ENCODE measurements around the gene NUPR1.
A peak's percentile ranks its signal among the peaks of the same experiment; 100 is the strongest.
"Not testable (repeated sequence)": the region's sequence is repeated elsewhere in the genome, so short reads cannot be mapped to it uniquely, and the experiment has no call there.

NUPR1 gene

DNA sequence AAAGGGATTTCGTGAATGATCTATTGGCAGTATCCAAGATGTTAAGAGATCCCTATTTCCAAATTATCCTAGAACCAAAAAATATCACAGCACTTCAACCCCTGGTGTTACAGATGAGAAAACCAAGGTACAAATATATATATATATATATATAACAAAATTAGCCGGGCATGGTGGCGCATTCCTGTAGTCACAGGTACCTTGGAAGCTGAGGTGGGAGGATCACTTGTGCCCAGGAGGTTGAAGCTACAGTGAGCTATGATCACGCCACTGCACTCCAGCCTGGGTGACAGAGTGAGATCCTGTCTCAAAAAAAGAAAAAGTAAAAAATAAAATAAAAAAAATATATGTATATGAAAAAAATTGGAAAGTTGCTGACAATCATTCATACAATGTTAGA, 46.3 kb downstream of the NUPR1 start:
- TF ChIP-seq GLIS3 (CRISPR knock-in tag; IDR thresholded peaks at IDR 0.05) (no peak), ZC3H10 (CRISPR knock-in tag; IDR thresholded peaks at IDR 0.05) (no peak), ZFP3 (CRISPR knock-in tag; IDR thresholded peaks at IDR 0.05) (no peak)
- ATAC-seq = no peak

DNA sequence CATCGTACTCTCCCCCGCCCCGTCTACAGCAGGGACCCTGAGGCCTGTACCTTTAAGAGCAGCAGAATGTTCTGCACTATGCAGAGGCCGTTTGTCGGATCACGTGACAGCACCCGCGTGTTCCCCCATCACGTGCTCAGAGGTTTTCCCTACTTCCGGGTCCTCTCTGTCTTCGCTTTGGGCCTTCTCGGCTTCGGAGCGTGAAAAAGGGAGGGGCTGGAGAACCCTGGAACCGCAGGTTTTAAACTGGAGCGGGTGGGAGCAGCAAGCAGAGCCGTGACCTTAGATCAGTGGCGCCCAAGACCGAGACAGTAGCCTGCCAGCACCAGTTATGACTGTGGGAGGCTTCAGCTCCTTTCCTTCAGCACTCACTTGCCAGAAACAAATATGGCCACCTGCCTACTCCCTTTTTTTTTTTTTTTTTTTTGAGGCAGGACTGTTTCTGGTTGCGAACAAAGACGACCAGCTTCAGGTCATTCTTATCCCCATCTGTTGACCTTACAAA, 46.8 kb downstream of the NUPR1 start, which contains the start of gene CLN3:
Gene CLN3 (minus strand): TSS at position 105 of the 505 bp plus-strand sequence. CDS start 315 bp downstream, outside the sequence.
- ATAC-seq = peak; percentile 99
- TF ChIP-seq ARNTL (CRISPR knock-in tag; IDR thresholded peaks at IDR 0.05; ENCODE audit: borderline replicate concordance, low read depth) (no peak), ZFP3 (CRISPR knock-in tag; IDR thresholded peaks at IDR 0.05) (0 out of 2 replicates have a peak, but pooled peaks have one; percentile 38), SNAI2 (CRISPR knock-in tag; IDR thresholded peaks at IDR 0.05) (no peak)
- TF ChIP-seq, protein P1, sequence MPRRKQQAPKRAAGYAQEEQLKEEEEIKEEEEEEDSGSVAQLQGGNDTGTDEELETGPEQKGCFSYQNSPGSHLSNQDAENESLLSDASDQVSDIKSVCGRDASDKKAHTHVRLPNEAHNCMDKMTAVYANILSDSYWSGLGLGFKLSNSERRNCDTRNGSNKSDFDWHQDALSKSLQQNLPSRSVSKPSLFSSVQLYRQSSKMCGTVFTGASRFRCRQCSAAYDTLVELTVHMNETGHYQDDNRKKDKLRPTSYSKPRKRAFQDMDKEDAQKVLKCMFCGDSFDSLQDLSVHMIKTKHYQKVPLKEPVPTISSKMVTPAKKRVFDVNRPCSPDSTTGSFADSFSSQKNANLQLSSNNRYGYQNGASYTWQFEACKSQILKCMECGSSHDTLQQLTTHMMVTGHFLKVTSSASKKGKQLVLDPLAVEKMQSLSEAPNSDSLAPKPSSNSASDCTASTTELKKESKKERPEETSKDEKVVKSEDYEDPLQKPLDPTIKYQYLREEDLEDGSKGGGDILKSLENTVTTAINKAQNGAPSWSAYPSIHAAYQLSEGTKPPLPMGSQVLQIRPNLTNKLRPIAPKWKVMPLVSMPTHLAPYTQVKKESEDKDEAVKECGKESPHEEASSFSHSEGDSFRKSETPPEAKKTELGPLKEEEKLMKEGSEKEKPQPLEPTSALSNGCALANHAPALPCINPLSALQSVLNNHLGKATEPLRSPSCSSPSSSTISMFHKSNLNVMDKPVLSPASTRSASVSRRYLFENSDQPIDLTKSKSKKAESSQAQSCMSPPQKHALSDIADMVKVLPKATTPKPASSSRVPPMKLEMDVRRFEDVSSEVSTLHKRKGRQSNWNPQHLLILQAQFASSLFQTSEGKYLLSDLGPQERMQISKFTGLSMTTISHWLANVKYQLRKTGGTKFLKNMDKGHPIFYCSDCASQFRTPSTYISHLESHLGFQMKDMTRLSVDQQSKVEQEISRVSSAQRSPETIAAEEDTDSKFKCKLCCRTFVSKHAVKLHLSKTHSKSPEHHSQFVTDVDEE (CRISPR knock-in tag; IDR thresholded peaks at IDR 0.05) = 0 out of 2 replicates have a peak, but pooled peaks have one; percentile 30

DNA sequence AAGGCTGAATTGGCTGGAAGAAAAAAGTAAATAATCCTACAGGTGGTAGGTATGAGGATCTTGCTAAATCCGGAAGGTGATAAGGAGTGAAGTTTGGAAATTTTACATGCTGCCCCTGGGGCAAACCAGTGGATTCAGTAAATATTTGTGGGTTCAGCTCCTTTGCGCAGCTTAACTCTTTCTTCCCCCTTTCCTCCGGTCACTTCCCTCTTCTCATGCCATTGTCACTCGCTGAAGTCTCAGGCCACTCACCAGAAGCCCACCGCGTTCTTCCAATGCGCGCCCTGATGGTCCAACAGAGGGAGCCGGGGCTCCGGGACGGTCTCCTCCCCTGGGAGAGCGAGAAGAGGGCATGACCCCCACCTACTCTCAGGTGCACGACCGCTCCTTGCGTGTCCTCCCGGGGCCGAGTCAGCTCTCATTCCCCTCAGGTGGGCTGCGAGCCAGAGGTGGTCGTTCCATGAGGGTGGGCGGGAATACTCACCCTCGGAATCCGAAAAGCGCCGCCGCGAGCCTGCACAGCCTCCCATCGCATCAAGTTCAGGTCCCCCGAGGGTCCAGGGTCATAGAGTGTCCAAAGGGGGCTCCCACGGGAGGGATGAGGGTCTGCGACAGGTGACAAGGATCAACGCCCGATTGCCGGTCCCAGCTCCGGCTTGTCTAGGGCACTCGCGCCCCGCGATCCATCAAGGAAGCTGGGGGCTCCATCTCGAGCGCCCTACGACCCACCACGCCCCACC, 47.4 kb downstream of the NUPR1 start:
- TF ChIP-seq TOX (CRISPR knock-in tag; IDR thresholded peaks at IDR 0.05; ENCODE audit: borderline replicate concordance) (no peak), ESRRG (CRISPR knock-in tag; IDR thresholded peaks at IDR 0.05) (no peak), ZFP3 (CRISPR knock-in tag; IDR thresholded peaks at IDR 0.05) (no peak), GLIS3 (CRISPR knock-in tag; IDR thresholded peaks at IDR 0.05) (no peak), ISL1 (CRISPR knock-in tag; IDR thresholded peaks at IDR 0.05) (no peak), ZFP30 (CRISPR knock-in tag; IDR thresholded peaks at IDR 0.05) (no peak)
- TF ChIP-seq, protein P2, sequence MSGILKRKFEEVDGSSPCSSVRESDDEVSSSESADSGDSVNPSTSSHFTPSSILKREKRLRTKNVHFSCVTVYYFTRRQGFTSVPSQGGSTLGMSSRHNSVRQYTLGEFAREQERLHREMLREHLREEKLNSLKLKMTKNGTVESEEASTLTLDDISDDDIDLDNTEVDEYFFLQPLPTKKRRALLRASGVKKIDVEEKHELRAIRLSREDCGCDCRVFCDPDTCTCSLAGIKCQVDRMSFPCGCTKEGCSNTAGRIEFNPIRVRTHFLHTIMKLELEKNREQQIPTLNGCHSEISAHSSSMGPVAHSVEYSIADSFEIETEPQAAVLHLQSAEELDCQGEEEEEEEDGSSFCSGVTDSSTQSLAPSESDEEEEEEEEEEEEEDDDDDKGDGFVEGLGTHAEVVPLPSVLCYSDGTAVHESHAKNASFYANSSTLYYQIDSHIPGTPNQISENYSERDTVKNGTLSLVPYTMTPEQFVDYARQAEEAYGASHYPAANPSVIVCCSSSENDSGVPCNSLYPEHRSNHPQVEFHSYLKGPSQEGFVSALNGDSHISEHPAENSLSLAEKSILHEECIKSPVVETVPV (CRISPR knock-in tag; IDR thresholded peaks at IDR 0.05) = no peak
- peak; percentile 73 for ATAC-seq

DNA sequence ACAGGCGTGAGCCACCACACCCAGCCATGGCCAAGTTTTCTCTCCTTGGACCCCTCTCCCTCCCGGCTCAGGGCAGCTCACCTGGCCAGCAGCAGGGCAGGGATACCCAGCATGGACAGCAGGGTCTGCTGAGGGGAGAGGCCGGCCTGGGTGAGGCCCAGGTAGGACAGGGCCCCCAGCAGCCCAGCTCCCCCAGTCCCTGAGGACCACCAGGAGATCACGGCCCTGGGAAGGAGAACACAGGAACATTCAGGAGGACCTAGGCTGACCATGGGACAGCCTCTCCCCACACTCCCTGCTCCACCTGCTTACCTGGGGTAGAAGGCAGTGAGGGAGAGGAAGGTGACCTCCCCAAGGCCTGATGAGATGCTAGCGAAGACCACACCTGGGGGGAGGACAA, 52.5 kb downstream of the NUPR1 start:
- TF ChIP-seq, protein P2 (CRISPR knock-in tag; IDR thresholded peaks at IDR 0.05) = no peak
- TF ChIP-seq TOX (CRISPR knock-in tag; IDR thresholded peaks at IDR 0.05; ENCODE audit: borderline replicate concordance) = no peak
- TF ChIP-seq SNAI2 (CRISPR knock-in tag; IDR thresholded peaks at IDR 0.05) = no peak
- TF ChIP-seq ISL1 (CRISPR knock-in tag; IDR thresholded peaks at IDR 0.05) = no peak
- TF ChIP-seq GLIS3 (CRISPR knock-in tag; IDR thresholded peaks at IDR 0.05) = no peak
- TF ChIP-seq RARB (CRISPR knock-in tag; IDR thresholded peaks at IDR 0.05) = no peak
- TF ChIP-seq, protein P3, sequence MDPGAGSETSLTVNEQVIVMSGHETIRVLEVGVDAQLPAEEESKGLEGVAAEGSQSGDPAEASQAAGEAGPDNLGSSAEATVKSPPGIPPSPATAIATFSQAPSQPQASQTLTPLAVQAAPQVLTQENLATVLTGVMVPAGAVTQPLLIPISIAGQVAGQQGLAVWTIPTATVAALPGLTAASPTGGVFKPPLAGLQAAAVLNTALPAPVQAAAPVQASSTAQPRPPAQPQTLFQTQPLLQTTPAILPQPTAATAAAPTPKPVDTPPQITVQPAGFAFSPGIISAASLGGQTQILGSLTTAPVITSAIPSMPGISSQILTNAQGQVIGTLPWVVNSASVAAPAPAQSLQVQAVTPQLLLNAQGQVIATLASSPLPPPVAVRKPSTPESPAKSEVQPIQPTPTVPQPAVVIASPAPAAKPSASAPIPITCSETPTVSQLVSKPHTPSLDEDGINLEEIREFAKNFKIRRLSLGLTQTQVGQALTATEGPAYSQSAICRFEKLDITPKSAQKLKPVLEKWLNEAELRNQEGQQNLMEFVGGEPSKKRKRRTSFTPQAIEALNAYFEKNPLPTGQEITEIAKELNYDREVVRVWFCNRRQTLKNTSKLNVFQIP (CRISPR knock-in tag; IDR thresholded peaks at IDR 0.05; ENCODE audit: borderline replicate concordance, low read depth) = no peak
- no peak for ATAC-seq

DNA sequence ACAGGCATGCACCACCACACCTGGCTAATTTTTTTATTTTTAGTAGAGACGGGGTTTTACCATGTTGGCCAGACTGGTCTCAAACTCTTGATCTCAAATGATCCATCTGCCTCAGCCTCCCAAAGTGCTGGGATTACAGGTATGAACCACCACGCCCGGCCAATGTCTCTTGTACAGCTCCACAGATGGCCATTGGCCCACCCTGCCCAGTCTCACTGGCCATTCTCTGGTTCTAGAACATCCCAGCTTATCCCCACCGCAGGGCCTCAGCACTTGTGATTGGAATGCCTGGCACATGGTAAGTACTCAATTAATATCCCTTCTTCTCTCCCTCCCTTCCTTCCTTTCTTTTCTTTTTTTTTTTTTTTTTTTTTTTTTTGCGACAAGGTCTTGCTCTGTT, 55.4 kb downstream of the NUPR1 start:
- not testable (repeated sequence) for ATAC-seq

Measured in SK-N-SH treated with all-trans-retinoic acid at 6 μM for 48 hours (cell line).